Activated CD8-positive, alpha-beta memory T cell treated with anti-CD3 and anti-CD28 coated beads, Interleukin-2, amount 50 U/mL, for 4 hours (primary cell): Measurements from ENCODE around the gene SH3RF3.

ENCODE experiments used
- DNase-seq: peaks from one replicate; pipeline ENCODE4 v3.0.0-alpha.2; 2020

Gene SH3RF3

GRCh38 chr2:109344270-109344805 is 215.3 kb downstream of the SH3RF3 start:
- DNase-seq: no peak

- no peak for DNase-seq
Observed at GRCh38 chr2:109345091-109345490, 216.1 kb downstream of the SH3RF3 start.

GRCh38 chr2:109345653-109346480 is 216.9 kb downstream of the SH3RF3 start:
- no peak for DNase-seq

- DNase-seq: no peak
Observed at GRCh38 chr2:109346601-109347228, 217.7 kb downstream of the SH3RF3 start.

- no peak for DNase-seq
Observed at GRCh38 chr2:109347626-109348025, 218.6 kb downstream of the SH3RF3 start.

GRCh38 chr2:109348190-109348589 is 219.2 kb downstream of the SH3RF3 start:
- DNase-seq: no peak

GRCh38 chr2:109348671-109349502 is 219.9 kb downstream of the SH3RF3 start:
- DNase-seq: no peak

- no peak for DNase-seq
Observed at GRCh38 chr2:109349503-109350465, 220.8 kb downstream of the SH3RF3 start.

- DNase-seq: no peak
Observed at GRCh38 chr2:109350526-109350925, 221.5 kb downstream of the SH3RF3 start.

GRCh38 chr2:109351164-109351756 is 222.3 kb downstream of the SH3RF3 start:
- DNase-seq: no peak

- no peak for DNase-seq
Observed at GRCh38 chr2:109352056-109352897, 223.3 kb downstream of the SH3RF3 start.

GRCh38 chr2:109352898-109353689 is 224.1 kb downstream of the SH3RF3 start:
- no peak for DNase-seq

GRCh38 chr2:109353806-109354745 is 225.1 kb downstream of the SH3RF3 start:
- DNase-seq: no peak

- no peak for DNase-seq
Observed at GRCh38 chr2:109355192-109355843, 226.3 kb downstream of the SH3RF3 start.

- no peak for DNase-seq
Observed at GRCh38 chr2:109356324-109357035, 227.5 kb downstream of the SH3RF3 start.

- no peak for DNase-seq
Observed at GRCh38 chr2:109364217-109364616, 235.2 kb downstream of the SH3RF3 start.

- DNase-seq: no peak
Observed at GRCh38 chr2:109365131-109365530, 236.1 kb downstream of the SH3RF3 start.
